Pancreas (tissue), 10 donors: Measurements from ENCODE around the gene ZNF536. TPM values are rescaled to one million over a fixed set of nuclear protein-coding genes. Genes with fewer than 3 reads are reported as not detected.
"Not testable (repeated sequence)": the region's sequence is repeated elsewhere in the genome, so short reads cannot be mapped to it uniquely, and the experiment has no call there.

Experiments used
- ATAC-seq, 4 donors: fragments of 200-7000 bp; cut with Tn5 transposase; one replicate each; pipeline versions ENCODE4 v1.8.0 to v1.9.1; 2020; ENCODE audit warnings: mild to moderate bottlenecking in 4 of 4, moderate library complexity in 4 of 4
- DNase-seq, 6 donors: peaks; one replicate each; pipeline ENCODE4 v3.0.0-alpha.2; 2020
- FAIRE-seq: peaks from 2 replicates; lab custom pipeline; 2012; peaks lifted over from hg19 to GRCh38; lab: Jason Lieb, UNC
- H3K27ac ChIP-seq, 4 donors: fragments of 200-600 bp; sonication (generic); 1 replicate in 3 of 4; 2 replicates in 1 of 4; pipeline versions ENCODE4 v1.5.0 to v1.8.0; 2020
- H3K27me3 ChIP-seq, 4 donors: fragments of 200-600 bp; one replicate each; pipeline ENCODE4 v1.8.0; 2021
- H3K36me3 ChIP-seq, 3 donors: fragments of 200-600 bp; sonication (generic) in 1 of 3; one replicate each; pipeline versions ENCODE4 v1.5.0 to v1.8.0; 2020 to 2021
- H3K4me1 ChIP-seq, 3 donors: fragments of 200-600 bp; one replicate each; pipeline ENCODE4 v1.8.0; 2021
- H3K4me3 ChIP-seq, 4 donors: fragments of 200-600 bp; sonication (generic) in 2 of 4; one replicate each; pipeline versions ENCODE4 v1.5.0 to v1.8.0; 2020 to 2021
- H3K9me3 ChIP-seq, 4 donors: fragments of 200-600 bp; one replicate each; pipeline ENCODE4 v1.8.0; 2021
- WGBS, 2 donors: extraction: QIAGEN DNeasy Blood & Tissue Kit; methylation state at CpG; one replicate each; pipeline ENCODE4 v1.1.7; 2013; 5-methylcytosine and 5-hydroxymethylcytosine counted together
- intact Hi-C, 3 donors: fragments of 100-400 bp; cut with DNase I; formaldehyde crosslinking; loops; one replicate each; pipeline versions ENCODE4 v1.11.1 to v1.14.2; 2022
- polyA plus RNA-seq, 2 donors: library from polyadenylated mRNA; stranded (reverse); fragments of 200-250 nt; gene quantifications; one replicate each; pipeline ENCODE4 v1.2.3, GENCODE V29; 2013
- total RNA-seq, 6 donors: library from RNA; stranded (reverse); fragmentation: NEBNext Ultra II Directional in 4 of 6; extraction: Animal tissue kit (Norgen Biotek cat#: 25700) in 4 of 6; gene quantifications; one replicate each; pipeline versions ENCODE4 v1.2.1 to v1.2.4, GENCODE V29; 2021 to 2023
- TF ChIP-seq, protein P1 (sequence below), 4 donors: fragments of 200-600 bp; sonication (generic) in 3 of 4; IDR thresholded peaks; one replicate each; pipeline versions ENCODE4 v1.5.0 to v1.8.0; 2021; ENCODE audit warnings: antibody characterized with exemption in 4 of 4
- donor health status: healthy with polysubstance abuse.
- donor health status: DM: no; HTN: no; CAD: no; lungs with moderate emphysema.
- donor health status: DM: no; HTN: no; CAD: no.
- donor health status: control.
- donor health status: control.
- donor health status: Bipolar disorder and iron deficiency.
- donor health status: DM: yes; HTN: yes; CAD: no.
- donor health status: DM: no; HTN: no; CAD: no.
- donor health status: DM: no; HTN: no; CAD: no.
- donor health status: DM: yes; HTN: yes; CAD: no.

ZNF536 gene
- total and polyA plus RNA-seq, 8 donors, result 0.06 to 1.7 (median 0.13) TPM

DNA sequence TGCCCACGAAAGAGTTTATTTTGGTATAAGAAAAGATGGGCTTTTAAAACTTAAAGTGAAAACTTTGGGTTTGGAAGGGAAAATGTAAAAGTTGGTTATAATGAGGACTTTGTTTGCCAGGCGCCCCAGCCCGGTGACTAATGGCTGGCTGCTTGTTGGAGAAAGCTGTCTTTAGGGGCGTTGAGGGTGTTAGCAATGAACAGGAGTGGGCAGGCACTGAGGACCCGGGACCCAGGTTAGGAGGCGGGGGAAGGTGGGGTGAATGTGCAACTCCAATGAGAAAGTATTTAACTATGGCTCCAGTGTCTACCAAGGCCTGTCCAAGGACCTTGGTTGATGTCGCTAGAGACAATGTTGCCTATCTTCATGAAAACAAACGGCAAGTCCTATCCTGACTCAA lies 118.6 kb downstream of the ZNF536 start:
- no peak for FAIRE-seq
- H3K9me3 ChIP-seq, result no peaks in the 10 kb centered on the region
- no peaks in the 10 kb centered on the region for H3K4me1 ChIP-seq
- H3K36me3 ChIP-seq, result no peaks in the 10 kb centered on the region
- ATAC-seq, result no peak
- DNase-seq, result no peak
- TF ChIP-seq, protein P1, sequence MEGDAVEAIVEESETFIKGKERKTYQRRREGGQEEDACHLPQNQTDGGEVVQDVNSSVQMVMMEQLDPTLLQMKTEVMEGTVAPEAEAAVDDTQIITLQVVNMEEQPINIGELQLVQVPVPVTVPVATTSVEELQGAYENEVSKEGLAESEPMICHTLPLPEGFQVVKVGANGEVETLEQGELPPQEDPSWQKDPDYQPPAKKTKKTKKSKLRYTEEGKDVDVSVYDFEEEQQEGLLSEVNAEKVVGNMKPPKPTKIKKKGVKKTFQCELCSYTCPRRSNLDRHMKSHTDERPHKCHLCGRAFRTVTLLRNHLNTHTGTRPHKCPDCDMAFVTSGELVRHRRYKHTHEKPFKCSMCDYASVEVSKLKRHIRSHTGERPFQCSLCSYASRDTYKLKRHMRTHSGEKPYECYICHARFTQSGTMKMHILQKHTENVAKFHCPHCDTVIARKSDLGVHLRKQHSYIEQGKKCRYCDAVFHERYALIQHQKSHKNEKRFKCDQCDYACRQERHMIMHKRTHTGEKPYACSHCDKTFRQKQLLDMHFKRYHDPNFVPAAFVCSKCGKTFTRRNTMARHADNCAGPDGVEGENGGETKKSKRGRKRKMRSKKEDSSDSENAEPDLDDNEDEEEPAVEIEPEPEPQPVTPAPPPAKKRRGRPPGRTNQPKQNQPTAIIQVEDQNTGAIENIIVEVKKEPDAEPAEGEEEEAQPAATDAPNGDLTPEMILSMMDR (IDR thresholded peaks at IDR 0.05), result no peak
- no peak overlapping the region for H3K27ac ChIP-seq
- H3K27me3 ChIP-seq, result peaks cover 0 to 14% (median 0%) of the 10 kb centered on the region in 4 donors
- no peak overlapping the region for H3K4me3 ChIP-seq
- 69 to 75% methylated on average over 8 of the region's 8 CpGs for WGBS, 2 donors
- intact Hi-C loops, result no loop called here

DNA sequence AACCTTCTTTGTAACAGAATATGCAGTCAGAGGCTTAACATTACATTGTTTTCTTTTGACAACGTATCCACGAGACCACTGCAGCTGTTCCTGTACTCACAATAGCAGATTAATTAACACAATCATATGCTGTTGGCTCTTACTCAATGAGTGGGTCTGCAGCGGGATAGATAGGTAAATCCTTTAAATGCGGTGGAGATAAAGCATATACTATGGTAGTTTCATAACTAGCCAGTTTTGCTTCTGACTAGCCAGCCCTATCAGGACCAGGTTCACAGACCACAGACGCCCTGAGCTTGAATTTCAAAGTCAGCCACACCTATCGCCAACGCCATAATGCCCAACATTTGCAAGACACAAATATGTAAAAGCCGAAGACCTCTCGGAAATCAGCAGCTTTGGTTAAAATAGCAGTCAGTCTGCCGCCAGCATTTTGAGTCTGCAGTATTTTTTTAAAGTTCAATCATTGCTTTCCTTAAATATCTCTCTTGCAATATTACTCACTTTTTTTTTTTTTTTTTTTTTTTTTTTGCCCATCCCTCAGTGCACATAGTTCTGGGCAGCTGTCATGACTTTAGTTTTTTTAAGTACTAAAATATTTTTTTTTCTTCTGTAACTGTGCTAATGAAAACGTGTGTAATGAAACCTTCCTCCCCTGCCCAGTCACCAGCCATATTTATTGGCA lies 120.5 kb downstream of the ZNF536 start:
- intact Hi-C loops, result no loop called here
- no peak for ATAC-seq

DNA sequence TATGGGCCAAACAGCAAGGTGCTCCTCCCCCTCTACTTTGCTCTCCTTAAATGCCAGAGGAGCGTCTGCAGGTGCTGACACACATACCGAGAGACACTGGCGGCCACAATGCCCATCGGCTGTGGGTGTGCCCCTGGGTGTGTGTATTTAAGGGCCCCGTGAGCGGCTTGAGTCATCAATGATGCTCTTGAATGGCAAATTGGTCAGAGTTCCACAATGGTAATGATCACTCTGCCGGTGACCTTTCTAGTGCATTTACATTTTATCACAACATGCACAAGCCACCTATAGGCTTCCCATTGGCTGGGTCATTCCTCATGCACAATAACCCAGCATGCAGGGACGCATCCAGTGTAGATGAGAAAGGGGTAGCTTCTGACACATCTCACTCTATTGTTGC lies 124.8 kb downstream of the ZNF536 start:
- ATAC-seq, result no peak
- Histone ChIP-seq H3K4me3 (no peak overlapping the region), H3K9me3 (no peaks in the 10 kb centered on the region), H3K27me3 (peaks cover 0 to 5% (median 0%) of the 10 kb centered on the region in 4 donors), H3K27ac (no peak overlapping the region), H3K4me1 (no peaks in the 10 kb centered on the region), H3K36me3 (no peaks in the 10 kb centered on the region)
- DNase-seq, result no peak
- intact Hi-C loops, result no loop called here
- 51 to 60% methylated on average over 8 of the region's 8 CpGs for WGBS, 2 donors
- TF ChIP-seq, protein P1 (IDR thresholded peaks at IDR 0.05), result no peak
- no peak for FAIRE-seq

More for the DNA sequence above, 120.5 kb downstream of the ZNF536 start:
- Histone ChIP-seq H3K4me3 (no peak overlapping the region), H3K36me3 (no peaks in the 10 kb centered on the region), H3K9me3 (no peaks in the 10 kb centered on the region), H3K27me3 (no peaks in the 10 kb centered on the region), H3K4me1 (no peaks in the 10 kb centered on the region), H3K27ac (no peak overlapping the region)
- no peak for FAIRE-seq
- TF ChIP-seq, protein P1 (IDR thresholded peaks at IDR 0.05), result no peak
- no peak for DNase-seq
- 33 to 40% methylated on average over 11 of the region's 11 CpGs for WGBS, 2 donors

DNA sequence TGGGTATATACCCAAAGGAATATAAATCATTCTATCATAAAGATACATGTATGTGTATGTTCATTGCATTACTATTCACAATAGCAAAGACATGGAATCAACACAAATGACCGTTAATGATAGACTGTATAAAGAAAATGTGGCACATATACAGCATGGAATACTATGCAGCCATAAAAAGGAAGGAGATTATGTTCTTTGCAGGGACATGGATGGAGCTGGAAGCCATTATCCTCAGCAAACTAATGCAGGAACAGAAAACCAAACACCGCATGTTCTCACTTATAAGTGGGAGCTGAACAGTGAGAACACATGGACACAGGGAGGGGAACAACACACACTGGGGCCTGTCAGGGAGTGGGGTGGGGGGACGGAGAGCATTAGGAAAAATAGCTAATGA lies 125.9 kb downstream of the ZNF536 start:
- ATAC-seq, H3K4me3 ChIP-seq, FAIRE-seq, H3K27ac ChIP-seq, H3K9me3 ChIP-seq, intact Hi-C loops, H3K27me3 ChIP-seq, H3K4me1 ChIP-seq, H3K36me3 ChIP-seq, DNase-seq: not testable (repeated sequence)
- 72 to 78% methylated on average over 3 of the region's 3 CpGs for WGBS, 2 donors

DNA sequence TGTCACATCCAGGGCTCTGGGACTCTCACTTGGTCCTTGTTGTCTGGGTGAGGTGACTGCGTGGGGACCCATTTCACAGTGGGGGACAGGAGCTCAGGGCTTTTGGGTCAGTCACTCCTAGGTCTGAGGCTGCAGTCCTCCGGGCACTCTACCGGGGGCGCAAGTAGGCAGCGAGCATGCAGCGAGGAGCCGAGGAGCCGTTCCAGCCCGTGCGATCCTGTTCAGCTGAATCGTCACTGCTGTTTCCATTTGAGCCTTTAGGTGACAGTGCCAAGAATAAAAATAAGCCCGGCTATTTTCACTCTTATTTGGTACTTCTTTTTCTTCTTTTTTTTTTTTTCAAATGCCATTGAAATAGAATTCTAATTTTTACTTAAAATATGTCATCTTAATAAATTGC lies 126.5 kb downstream of the ZNF536 start:
- WGBS, 2 donors, result 19 to 30% methylated on average over 12 of the region's 12 CpGs
- Histone ChIP-seq H3K27me3 (peaks cover 0 to 5% (median 0%) of the 10 kb centered on the region in 4 donors), H3K27ac (no peak overlapping the region), H3K36me3 (no peaks in the 10 kb centered on the region), H3K4me1 (no peaks in the 10 kb centered on the region), H3K9me3 (no peaks in the 10 kb centered on the region), H3K4me3 (no peak overlapping the region)
- ATAC-seq, result no peak
- TF ChIP-seq, protein P1 (IDR thresholded peaks at IDR 0.05), result no peak
- DNase-seq, result no peak
- intact Hi-C loops, result no loop called here
- FAIRE-seq, result no peak
